ENCODE data around the gene SLC19A3.

GRCh38 chr2:227719641-227720040 lies 1.8 kb upstream of the SLC19A3 start:
- TF ChIP-seq CTCF (IDR thresholded peaks at IDR 0.05) (no peak), POLR2A (IDR thresholded peaks at IDR 0.05) (no peak)
